ENCODE data around the gene CDC34. TPM values are rescaled to one million over a fixed set of nuclear protein-coding genes. Genes with fewer than 3 reads are reported as not detected.
A peak's percentile ranks its signal among the peaks of the same experiment; 100 is the strongest.

Gene CDC34
- total and polyA plus RNA-seq, 9 of the 15 experiments (the other 6 are each of a cell fraction or from before 2014, with no cell fraction given), result 0.80 to 203 (median 65.5) TPM

- no peak for TF ChIP-seq POLR2H (tag; IDR thresholded peaks at IDR 0.05; ENCODE audit: low read depth)
- no peak for TF ChIP-seq ZNF165 (CRISPR knock-in tag; IDR thresholded peaks at IDR 0.05; ENCODE audit: borderline replicate concordance)
- TF ChIP-seq RERE (CRISPR knock-in tag; IDR thresholded peaks at IDR 0.05; ENCODE audit: borderline replicate concordance), result no peak
- peak; percentile 51; the same call in 1 of the 2 replicates for TF ChIP-seq ATF7 (IDR thresholded peaks at IDR 0.05)
- no peak for TF ChIP-seq E2F4 (CRISPR knock-in tag; IDR thresholded peaks at IDR 0.05; ENCODE audit: low read depth)
- TF ChIP-seq FOXK2 (conservative IDR thresholded peaks at IDR 0.05 in 1 of 2, IDR thresholded peaks at IDR 0.05 in 1 of 2; ENCODE audit: low read depth in 2 of 2), result no peak
- TF ChIP-seq DACH1 (IDR thresholded peaks at IDR 0.05; ENCODE audit: partially characterized antibody), result no peak
- no peak for TF ChIP-seq ZKSCAN8 (CRISPR knock-in tag; IDR thresholded peaks at IDR 0.05)
- TF ChIP-seq THAP7 (CRISPR knock-in tag; IDR thresholded peaks at IDR 0.05), result no peak
- no peak for TF ChIP-seq KAT8 (IDR thresholded peaks at IDR 0.05; ENCODE audit: low read depth)
- TF ChIP-seq TFAP4 (CRISPR knock-in tag; IDR thresholded peaks at IDR 0.05; ENCODE audit: borderline replicate concordance), result peak; percentile 69; the same call in 1 of the 2 replicates
- no peak for TF ChIP-seq USF2 (CRISPR knock-in tag; IDR thresholded peaks at IDR 0.05)
- no peak for TF ChIP-seq TCF3 (CRISPR knock-in tag; IDR thresholded peaks at IDR 0.05)
- peak in 1 of 2 experiments; percentile 33; a peak in 1 of 4 replicates for TF ChIP-seq NRF1 (conservative IDR thresholded peaks at IDR 0.05 in 1 of 2, IDR thresholded peaks at IDR 0.05 in 1 of 2)
These were observed 36.0 kb upstream of the CDC34 start (continued) for GRCh38 chr19:495402-496111.

Measured in K562 (cell line).